Measurements from ENCODE around the gene SETX. TPM values are rescaled to one million over a fixed set of nuclear protein-coding genes. Genes with fewer than 3 reads are reported as not detected.

The SETX gene
- polyA plus RNA-seq, 1 experiment, result 31.5 TPM

GRCh38 chr9:132268725-132269352 lies 85.9 kb downstream of the SETX start:
- H3K27me3 ChIP-seq (ENCODE audit: control insufficient read depth, insufficient read depth, low read length), result no peaks in the 10 kb centered on the region
- peak; percentile 92 for TF ChIP-seq CTCF (IDR thresholded peaks at IDR 0.05; ENCODE audit: low read depth, low read length)
- ChIA-PET CTCF (interaction anchor here (0.5 to 3.4 kb wide), 37 partner anchors 9 to 663 kb away, joined by 3 to 70 read pairs (median 5); no protein-coding TSS in a partner anchor), POLR2A (no interaction called here)
- H3K9me3 ChIP-seq (ENCODE audit: control insufficient read depth, insufficient read depth, low read length), result no peaks in the 10 kb centered on the region
- H3K4me3 ChIP-seq (ENCODE audit: low read depth, low read length), result no peak overlapping the region
- DNase-seq (ENCODE audit: low read depth, low spot score), result peak; percentile 32
- H3K27ac ChIP-seq (ENCODE audit: low read depth, low read length), result no peak overlapping the region

DNA sequence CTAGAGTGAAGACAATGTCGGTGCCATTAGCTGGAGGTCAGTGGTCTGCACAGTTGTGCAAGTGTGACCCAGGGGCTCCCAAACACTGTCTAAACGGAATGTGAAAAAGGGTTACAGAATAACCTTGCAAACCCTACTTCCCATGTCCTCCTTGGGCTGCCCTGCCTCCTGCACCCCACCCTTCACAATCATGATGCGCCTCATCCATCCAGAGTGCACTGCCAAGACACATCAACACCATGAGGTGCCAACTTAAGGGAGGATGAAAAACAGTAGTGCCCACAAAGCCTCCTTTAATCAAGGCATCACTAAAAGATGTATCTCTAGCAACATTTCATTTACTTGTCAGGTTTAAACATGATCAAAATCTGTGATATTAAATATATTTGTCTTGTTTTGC lies 87.1 kb downstream of the SETX start:
- Histone ChIP-seq H3K27me3 (ENCODE audit: control insufficient read depth, insufficient read depth, low read length) (no peaks in the 10 kb centered on the region), H3K9me3 (ENCODE audit: control insufficient read depth, insufficient read depth, low read length) (no peaks in the 10 kb centered on the region), H3K4me3 (ENCODE audit: low read depth, low read length) (no peak overlapping the region), H3K27ac (ENCODE audit: low read depth, low read length) (no peak overlapping the region)
- TF ChIP-seq CTCF (IDR thresholded peaks at IDR 0.05; ENCODE audit: low read depth, low read length), result no peak
- no peak for DNase-seq (ENCODE audit: low read depth, low spot score)
- POLR2A ChIA-PET, result no interaction called here
- CTCF ChIA-PET, result interaction anchor here (1.1 to 3.4 kb wide), 4 partner anchors 8 to 508 kb away, joined by 7 to 70 read pairs (median 20); no protein-coding TSS in a partner anchor

DNA sequence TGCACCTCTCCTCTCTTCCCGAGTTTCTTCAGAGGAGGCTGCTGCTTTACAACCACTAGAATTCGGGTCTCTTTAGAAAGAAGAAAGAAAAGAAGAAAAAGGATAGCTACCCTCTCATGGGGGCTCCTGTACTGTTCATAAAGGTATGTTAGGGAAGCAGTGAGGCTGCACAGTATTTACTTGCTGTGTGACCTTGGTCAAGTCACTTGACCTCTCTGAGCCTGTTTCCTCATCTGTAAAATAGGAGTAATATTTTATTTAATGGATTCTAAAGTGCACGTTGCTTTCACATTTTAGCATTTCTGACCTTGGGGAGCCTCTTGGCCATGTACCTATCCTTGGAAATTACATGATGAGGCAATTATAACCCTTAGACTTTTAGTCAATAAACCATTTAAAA lies 88.8 kb downstream of the SETX start:
- no peak for TF ChIP-seq CTCF (IDR thresholded peaks at IDR 0.05; ENCODE audit: low read depth, low read length)
- H3K9me3 ChIP-seq (ENCODE audit: control insufficient read depth, insufficient read depth, low read length), result no peaks in the 10 kb centered on the region
- no peaks in the 10 kb centered on the region for H3K27me3 ChIP-seq (ENCODE audit: control insufficient read depth, insufficient read depth, low read length)
- DNase-seq (ENCODE audit: low read depth, low spot score), result no peak
- ChIA-PET CTCF (no interaction called here), POLR2A (no interaction called here)
- no peak overlapping the region for H3K27ac ChIP-seq (ENCODE audit: low read depth, low read length)
- H3K4me3 ChIP-seq (ENCODE audit: low read depth, low read length), result no peak overlapping the region

- Histone ChIP-seq H3K27me3 (ENCODE audit: control insufficient read depth, insufficient read depth, low read length) (no peaks in the 10 kb centered on the region), H3K4me3 (ENCODE audit: low read depth, low read length) (no peak overlapping the region), H3K9me3 (ENCODE audit: control insufficient read depth, insufficient read depth, low read length) (no peaks in the 10 kb centered on the region; the same call in 1 of the 2 replicates), H3K27ac (ENCODE audit: low read depth, low read length) (no peak overlapping the region)
- POLR2A ChIA-PET, result no interaction called here
- no peak for TF ChIP-seq CTCF (IDR thresholded peaks at IDR 0.05; ENCODE audit: low read depth, low read length)
- no peak for DNase-seq (ENCODE audit: low read depth, low spot score)
- CTCF ChIA-PET, result interaction anchor here (0.9 to 3.3 kb wide), 7 partner anchors 8 to 498 kb away, joined by 3 to 32 read pairs (median 4); no protein-coding TSS in a partner anchor
Measured at GRCh38 chr9:132260846-132261245, 93.9 kb downstream of the SETX start.

All from AG04450 (cell line).